GM21529 (cell line): ENCODE measurements around the gene UMAD1.

ENCODE experiments used
- ATAC-seq: cut with Tn5 transposase; IDR thresholded peaks from one replicate; pipeline ENCODE4 v1.9.1; 2021; ENCODE audit not compliant: unreplicated experiment

Gene UMAD1

DNA sequence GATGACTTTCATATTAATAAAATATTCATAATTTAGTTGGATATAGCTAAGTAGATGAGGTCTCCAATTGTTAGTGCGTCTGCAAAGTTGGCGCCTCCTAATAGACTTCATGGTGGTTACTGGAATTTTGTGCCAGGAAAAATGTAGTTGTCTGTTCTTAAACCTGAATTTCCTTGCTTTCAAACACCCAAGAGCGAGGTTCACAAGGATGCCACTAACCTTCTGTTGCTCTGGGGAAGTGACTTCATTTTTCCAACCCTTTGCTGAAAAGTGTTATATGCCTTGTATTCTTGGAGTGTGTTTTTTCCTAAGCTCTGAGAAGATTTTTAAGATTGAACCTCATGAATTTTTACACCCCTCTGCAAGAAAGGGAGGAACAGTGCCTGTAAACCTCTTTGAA lies 229.1 kb downstream of the UMAD1 start:
- ATAC-seq: no peak

DNA sequence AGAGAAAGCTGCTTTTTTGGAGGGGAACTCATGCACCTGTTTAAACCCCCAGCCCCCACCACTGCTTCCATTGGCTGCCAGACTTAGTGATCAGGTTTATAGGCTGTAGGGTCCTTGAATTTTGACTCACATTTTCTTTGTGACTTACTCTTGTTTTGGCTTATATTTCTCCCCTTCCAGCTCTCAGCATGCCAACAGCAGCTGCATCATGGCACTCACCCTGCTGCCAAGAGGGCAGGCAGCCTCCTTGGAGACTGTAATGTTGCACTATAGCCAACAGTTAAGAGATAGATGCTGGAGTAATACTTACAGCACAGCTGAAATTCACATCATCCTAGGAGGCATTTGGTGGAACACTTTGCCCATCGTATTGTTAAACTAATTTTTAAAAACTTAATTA lies 230.0 kb downstream of the UMAD1 start:
- ATAC-seq: no peak

DNA sequence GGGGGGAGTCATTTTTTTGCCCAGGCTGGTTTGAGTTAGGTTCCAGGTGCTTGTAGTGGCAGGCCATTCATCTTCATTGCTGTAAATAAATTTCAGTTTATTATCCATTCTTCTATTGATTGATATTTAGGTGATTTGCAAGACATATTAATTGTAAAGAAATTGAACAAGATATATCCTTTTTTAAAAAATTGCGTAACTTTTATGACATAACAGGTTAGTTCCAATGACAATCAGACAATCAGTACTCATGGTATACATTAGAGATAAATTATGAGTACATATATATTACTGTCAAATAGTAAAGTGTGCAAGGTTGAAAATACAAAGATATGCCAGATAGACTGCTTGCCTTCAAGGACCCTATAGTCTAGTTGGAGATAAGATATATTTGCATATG lies 235.9 kb downstream of the UMAD1 start:
- ATAC-seq: no peak

DNA sequence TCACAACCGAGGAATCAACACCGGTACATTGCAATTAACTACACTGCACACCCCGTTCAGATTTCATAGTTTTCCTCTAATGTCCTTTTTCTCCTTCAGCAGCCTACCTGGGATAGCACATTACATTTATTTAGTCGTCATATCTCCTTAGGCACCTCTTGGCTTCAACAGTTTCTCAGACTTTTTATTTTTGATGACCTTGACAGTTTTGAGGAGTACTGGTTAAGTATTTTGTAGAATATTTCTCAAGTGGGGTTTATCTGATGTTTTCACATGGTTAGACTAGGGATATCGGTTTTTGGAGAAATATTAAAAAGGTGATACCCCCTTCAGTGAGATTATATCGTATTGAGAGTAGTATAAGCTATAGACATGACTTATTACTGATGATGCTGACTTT lies 241.0 kb downstream of the UMAD1 start:
- no peak for ATAC-seq

DNA sequence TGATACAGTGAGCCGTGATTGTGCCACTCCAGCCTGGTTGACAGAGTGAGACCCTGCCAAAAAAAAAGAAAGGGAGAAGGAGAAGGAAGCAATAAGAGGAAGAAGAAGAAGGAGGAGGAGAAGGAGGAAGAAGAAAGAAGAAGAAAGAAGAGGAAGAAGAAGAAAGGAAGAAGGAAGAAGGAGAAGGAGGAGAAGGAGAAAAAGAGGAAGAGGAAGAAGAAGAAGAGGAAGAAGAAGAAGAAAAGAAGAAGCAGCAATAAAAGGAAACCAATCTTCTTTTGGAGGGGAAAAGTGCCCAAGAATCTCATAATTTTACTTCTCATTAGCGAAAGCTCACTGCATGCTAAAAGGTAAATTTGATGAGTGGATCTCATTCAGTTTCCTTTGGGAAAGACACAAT lies 242.3 kb downstream of the UMAD1 start:
- ATAC-seq: no peak

DNA sequence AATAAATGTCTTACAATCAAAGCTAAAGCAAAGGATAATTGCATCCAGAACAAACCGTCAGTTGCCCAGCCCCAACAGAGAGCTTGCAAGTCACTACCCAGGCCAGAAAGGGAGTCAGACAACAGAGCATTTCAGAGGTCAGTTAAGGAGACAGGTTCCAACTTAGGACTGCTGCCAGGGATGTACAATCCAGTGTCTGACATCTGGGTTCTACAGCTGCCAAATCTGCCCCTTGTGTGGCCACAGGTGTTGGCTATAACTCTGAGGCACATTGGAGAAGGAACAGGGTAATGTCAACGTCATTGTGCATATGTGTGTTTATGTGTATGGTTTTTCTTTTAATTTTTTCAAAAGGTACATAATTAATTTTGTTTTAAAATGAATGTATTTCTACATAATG lies 242.8 kb downstream of the UMAD1 start:
- ATAC-seq: no peak

DNA sequence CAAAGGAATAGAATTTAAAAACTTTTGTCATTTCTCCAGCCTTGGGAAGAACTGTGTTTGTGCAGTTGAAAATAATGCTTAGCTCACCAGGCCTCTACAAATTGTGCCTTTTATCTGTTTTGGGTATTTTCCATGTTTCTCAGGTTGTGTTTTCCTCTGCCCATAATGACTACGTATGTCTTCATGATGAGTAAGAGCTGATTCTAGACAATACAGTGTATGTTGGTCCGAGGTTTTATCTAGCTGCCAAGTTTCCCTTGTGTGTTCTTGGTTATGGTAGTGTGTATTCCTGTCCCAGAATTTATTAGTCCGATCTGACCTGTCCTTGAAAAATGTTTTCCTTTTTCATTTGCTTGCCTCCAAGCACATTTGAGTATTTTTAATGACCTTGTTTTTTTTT lies 244.3 kb downstream of the UMAD1 start:
- ATAC-seq: no peak

DNA sequence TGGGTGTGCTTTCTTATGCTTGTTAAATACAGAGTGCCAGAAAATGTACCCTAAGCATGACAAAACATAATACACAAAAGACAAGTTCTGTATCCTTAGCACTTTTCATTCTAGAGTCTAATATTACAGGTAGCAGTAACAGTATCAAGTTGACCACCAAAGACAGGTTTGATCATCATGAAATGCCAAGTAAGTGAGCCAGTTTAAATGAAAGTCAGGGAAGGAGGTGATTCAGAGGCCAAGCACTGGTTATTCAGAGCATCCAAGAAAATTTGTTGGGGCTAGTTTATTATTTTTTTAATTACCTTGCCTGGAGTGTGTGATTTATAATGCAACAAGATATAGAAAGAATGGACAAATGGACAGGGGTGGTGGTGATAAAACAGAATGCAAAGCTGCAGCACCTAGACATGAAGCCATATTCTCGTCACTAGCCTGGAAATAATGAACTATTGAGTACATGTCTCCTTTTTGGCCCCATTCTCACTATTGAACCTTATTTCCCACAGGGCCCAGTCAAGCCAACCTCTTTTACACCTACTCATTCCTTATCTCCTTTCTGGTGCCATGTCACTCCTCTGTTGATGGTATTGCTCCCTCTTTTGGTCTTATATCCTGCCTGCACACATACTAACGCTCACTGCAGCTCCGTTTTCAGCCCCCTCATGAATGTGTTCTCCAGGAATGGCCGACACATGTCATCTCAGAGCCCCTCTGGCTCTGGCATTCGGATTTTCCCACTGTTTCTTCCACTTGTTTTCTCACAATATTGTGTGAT lies 249.4 kb downstream of the UMAD1 start:
- no peak for ATAC-seq

DNA sequence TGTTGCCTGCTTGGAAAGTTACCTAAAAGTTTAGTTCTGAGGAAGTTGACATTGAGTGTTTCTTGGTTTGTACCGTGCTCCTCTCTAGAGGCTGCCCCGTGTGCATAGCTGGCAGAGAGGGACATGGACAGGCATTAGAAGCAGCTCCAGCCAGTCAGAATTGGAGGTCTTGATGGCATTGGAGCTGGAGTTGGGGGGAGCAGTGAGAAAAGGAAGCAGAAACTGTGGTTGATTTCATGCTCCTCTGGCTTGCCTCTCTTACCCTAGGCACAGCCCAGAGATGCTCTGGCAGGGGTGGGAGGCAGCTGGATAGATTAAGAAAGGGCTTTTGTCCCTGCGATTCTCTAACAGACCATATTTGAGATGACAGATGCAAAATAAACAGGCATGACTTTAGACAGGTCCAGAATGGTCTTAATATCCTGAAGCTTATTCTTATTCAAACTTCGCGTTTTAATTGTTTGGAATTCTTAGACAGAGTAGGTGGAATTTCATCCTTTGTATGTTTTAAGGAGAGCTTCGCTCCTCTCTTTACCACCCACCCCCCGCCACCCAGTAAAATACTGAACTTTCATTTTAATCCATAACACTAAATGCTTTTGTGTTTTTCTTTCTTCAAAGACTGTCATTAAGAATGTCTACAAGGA lies 254.6 kb downstream of the UMAD1 start:
- no peak for ATAC-seq

DNA sequence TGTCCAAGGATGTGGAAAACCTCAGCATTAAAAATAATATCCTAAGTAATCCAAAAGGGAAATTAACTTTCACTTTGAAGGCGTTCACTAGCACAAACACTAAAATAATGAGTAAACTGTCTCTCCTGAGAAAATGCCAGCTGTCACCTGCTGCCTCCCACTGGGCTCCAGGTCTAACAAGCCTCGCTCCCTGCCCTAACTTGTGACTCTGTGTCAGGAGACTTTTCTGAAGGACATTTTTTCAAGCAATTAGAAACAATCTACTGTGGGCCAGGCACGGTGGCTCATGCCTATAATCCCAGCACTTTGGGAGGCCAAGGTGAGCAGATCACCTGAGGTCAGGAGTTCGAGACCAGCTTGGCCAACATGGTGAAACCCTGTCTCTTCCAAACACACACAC lies 255.2 kb downstream of the UMAD1 start:
- no peak for ATAC-seq

DNA sequence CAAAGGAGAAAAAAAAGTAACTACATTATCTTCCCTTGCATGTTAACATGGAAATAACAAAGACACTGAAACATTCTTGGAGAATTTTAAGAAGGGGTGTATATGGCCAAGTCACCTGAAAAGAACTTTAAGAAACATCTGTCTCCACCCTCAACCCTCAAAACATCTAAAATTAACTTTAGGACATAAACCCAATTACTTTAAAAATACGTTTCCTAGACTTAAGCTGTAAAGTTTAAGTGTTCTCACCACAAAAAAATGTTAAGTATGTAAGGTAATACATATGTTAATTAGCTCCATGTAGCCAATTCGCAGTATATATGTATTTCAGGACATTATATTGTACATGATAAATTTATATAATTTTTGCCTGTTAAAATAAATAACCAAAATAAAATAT lies 257.0 kb downstream of the UMAD1 start:
- ATAC-seq: no peak

DNA sequence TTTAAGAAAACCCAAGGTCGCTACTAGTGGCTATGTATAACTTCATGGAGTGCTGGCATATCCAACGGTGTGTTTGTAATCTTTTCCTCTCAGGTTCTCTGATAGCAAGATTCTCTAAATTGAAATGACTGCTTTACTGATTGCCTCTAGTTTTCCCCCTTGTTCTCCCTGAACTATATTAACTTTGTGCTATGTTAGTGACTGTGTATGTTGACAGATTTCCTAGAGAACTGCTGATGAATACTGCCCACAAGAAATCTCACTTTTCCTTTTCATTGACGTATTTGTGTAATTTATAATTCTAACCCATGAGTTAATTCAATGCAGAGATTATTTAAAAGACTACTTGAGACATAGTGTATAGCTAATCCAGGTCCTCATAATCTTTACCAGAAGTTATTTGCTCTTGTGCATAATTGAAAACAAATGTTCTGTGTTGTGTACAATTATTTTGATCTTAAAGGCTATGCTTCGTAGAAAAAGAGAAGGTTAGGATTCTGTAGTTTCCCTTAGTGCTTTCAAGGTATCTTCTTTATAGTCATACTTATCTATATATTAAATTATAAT lies 257.5 kb downstream of the UMAD1 start:
- no peak for ATAC-seq

DNA sequence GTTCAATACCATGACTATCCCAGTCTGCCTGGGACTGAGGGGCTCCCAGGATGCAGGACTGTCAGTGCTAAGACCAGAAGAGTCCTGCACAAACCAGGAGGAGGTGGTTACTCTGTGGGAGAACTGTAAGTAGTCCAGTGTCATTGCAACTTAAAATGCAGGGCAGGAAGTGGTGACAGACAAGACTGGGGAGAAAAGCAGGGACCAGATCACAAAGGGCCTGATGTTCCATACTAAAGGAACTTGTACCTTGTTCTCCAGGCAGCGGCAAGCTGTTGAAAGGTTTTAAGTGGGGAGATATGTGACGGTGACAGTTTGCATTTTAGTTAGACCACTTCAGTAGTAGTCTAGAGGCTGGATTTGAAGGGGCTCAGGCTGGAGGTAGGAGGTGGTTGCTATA lies 262.3 kb downstream of the UMAD1 start:
- no peak for ATAC-seq

DNA sequence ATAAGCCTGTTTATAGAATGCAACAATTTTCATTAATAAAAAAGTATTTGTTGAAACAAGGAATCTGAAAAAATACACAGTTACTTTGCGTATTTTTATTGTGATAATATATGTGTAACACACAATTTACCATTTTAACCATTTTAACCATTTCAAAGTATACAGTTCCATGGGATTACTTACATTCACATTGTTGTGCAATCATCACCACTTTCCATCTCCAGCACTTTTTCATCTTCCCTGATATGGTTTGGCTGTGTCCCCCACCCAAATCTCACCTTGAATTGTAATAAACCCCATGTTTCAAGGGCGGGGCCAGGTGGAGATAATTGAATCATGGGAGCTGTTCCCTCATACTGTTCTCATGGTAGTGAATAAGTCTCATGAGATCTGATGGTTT lies 266.8 kb downstream of the UMAD1 start:
- ATAC-seq: no peak

DNA sequence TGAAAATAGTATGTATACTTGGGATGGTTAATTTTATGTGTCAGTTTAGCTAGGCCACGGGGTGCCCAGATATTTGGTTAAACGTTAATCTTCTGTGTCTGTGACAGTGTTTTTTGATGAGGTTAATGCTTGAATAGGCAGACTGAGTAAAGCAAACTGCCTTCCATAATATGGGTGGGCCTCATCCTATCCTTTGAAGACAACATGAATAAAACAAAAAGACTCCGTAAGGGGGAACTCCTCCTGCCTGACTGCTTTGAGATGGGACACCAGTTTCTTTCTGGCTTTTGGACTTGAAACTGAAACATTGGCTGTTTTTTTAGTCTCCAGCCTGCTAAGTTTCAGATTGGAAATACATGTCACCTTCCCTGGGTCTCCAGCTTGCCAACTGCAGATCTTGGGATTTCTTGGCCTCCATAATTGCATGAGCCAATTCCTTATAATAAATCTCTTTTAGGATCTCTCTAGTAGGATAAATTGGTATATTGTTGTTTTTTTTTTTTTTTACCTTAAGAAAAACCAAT lies 268.1 kb downstream of the UMAD1 start:
- ATAC-seq: no peak

DNA sequence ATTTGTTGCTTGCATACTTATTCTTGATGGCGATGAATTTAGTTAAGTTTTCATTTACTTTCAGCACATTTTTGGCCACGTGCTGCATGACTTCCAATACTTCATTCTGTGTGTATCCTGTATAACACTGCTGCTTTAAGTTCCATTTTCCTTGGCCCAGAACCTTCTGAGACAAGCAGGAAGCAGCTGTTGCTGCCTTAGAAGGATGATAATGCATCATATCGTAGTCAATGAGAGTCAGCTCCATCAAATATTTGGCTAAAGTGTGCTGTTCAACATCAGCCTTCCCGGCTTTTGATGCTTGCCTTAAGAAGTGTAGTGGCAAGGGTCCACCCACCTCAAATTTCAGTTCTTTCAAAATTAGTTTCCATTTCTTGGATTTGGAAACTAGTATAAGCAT lies 268.8 kb downstream of the UMAD1 start:
- no peak for ATAC-seq

DNA sequence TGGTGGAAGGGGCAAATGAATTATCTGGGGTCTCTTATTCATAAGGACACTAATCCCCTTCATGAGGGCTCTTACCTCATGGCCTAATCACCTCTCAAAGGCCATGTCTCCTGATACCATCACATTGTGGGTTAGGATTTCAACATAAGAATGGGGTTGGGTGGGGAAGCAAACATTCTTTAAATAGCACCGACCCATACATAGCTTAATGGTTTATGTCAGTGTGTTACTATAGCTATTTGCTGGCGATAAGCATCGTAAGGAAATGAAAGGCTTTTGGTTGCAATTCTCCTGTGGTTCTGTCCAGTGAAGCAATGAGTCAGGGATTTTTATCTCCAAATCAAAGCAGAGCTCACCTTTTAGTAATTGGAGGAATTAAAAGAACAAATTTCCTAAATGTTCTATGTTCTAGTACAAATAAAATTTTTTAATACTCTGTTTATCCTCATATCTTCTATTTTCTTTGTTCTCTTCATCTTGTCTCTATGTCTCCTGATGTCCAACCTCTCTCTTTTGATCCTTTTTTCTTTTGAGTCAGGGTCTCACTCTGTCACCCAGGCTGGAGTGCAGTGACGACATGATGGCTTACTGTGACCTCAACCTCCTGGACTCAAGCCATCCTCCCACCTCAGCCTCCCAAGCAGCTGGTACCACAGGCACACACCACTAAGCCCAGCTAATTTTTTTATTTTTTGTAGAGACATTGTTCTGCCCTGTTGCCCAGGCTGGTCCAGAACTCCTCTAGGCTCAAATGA lies 271.0 kb downstream of the UMAD1 start:
- no peak for ATAC-seq

DNA sequence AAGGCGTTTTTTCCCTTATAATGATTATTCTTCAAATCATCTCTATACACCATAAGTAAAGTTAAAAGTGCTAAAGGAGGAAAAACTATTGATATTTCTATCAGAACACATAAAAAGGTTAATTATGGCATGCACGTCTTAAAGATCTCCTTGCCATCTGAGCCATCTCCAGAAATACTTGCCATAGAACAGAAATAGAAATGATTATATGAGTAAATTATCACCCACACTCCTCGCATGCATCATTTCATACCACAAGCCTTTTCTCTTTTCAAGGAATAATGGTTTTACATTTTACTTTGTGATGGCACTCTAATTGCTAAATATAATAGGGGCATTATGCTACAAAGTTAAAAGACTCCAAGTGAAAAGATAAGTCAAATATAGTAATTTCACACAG lies 272.4 kb downstream of the UMAD1 start:
- no peak for ATAC-seq

DNA sequence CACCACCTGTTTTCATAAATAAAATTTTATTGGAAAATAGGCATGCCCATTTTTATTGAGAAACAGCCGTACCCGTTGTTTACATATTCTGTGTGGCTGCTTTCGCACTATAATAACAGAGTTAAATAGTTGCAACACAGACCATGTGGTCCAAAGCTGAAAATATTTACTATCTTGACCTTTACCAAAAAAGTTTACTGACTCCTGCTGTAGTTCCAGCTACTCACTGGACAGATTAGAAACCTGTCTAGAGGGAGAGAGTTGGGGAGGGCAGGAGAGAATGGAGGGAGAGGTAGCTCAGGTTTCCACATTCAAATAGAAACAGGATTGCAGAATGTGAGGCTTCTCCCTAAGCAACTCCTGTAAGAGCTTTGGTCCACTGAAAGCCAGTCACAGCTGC lies 273.0 kb downstream of the UMAD1 start:
- no peak for ATAC-seq

DNA sequence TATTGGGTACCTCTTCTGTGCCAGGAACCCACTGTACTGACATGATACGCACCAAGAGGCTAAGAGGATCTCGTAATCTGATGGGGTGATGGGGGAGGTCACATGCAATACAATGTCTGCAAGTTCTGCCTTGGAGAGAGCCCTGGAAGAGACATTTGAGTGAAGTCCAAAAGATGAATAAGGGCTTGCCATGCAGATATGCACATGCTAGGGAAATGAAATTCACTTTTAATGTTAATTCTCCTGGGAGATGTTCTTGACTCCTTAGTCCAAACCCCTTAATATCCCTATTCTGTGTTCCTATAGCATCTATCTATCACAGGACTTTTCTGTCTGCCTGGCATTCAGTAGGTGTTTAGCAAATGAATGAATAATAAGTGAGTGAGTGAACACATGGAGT lies 274.0 kb downstream of the UMAD1 start:
- ATAC-seq: no peak

DNA sequence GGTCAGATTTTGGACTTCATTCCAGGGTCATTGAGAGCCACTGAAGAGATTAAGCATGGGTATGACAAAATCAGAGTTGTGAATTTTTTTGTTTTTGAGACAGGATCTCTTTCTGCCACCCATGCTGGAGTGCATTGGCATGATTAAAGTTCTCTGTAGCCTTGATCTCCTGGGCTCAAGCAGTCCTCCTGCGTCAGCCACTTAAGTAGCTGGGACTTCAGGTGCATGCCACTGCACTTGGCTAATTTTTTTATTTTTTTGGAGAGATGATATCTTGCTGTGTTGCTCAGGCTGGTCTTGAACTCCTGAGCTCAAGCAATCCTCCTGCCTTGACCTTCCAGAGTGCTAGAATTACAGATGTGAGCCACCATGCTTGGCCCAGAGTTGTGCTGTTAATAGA lies 275.5 kb downstream of the UMAD1 start:
- ATAC-seq: no peak

DNA sequence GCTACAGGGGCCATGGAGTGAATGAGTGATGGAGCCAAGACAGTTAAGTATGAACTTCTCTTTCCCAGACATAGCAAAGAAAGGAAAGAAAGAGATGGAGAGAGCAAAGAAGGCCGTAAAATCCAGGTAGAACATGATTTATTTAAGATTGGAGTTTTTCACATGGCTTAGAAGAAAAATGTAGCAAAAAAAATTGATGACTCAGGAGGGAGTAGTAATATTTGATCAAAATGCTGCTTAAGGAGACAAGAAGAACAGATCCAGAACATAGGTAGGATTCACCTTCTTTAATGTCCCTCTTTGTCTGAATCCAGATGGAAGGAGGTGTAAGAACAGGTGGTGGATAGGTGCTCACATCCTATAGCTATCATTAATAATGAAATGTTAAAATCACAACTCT lies 277.0 kb downstream of the UMAD1 start:
- ATAC-seq: no peak
